DOHH2 (cell line): ENCODE measurements around the gene COTL1.
"Not testable (repeated sequence)": the region's sequence is repeated elsewhere in the genome, so short reads cannot be mapped to it uniquely, and the experiment has no call there.

Experiments
- H3F3A ChIP-seq: fragments of 200-600 bp; sonication (generic), shearing (Covaris generic); 2 replicates; pipeline ENCODE4 v1.6.0; 2016; ENCODE audit warnings: antibody characterized with exemption, mild to moderate bottlenecking; ENCODE audit not compliant: control insufficient read depth, insufficient read depth
- H3K27ac ChIP-seq: fragments of 200-600 bp; sonication (generic); 2 replicates; pipeline ENCODE4 v1.5.1; 2014; ENCODE audit warnings: low read depth, mild to moderate bottlenecking, low read length, moderate library complexity
- H3K27me3 ChIP-seq: fragments of 200-600 bp; sonication (generic); 2 replicates; pipeline ENCODE4 v1.6.1; 2014; ENCODE audit warnings: mild to moderate bottlenecking, low read length, mixed read lengths; ENCODE audit not compliant: control insufficient read depth
- H3K36me3 ChIP-seq: fragments of 200-600 bp; sonication (generic); 2 replicates; pipeline ENCODE4 v1.6.1; 2014; ENCODE audit warnings: mild to moderate bottlenecking, low read length, moderate library complexity, mixed read lengths; ENCODE audit not compliant: control insufficient read depth
- H3K4me1 ChIP-seq: fragments of 200-600 bp; sonication (generic); 2 replicates; pipeline ENCODE4 v1.6.1; 2014; ENCODE audit warnings: mild to moderate bottlenecking, low read length, mixed read lengths; ENCODE audit not compliant: control insufficient read depth
- H3K4me2 ChIP-seq: fragments of 200-600 bp; sonication (generic); 2 replicates; pipeline ENCODE4 v1.6.0; 2014; ENCODE audit warnings: mild to moderate bottlenecking, low read length, moderate library complexity
- H3K4me3 ChIP-seq: fragments of 200-600 bp; sonication (generic); 2 replicates; pipeline ENCODE4 v1.5.1; 2014; ENCODE audit warnings: mild to moderate bottlenecking, low read length, mixed read lengths
- H3K79me2 ChIP-seq: fragments of 200-600 bp; sonication (generic); 2 replicates; pipeline ENCODE4 v1.6.1; 2014; ENCODE audit warnings: mild to moderate bottlenecking, low read length, mixed read lengths; ENCODE audit not compliant: control insufficient read depth
- H3K9me2 ChIP-seq: fragments of 200-600 bp; sonication (generic); replicated peaks from 2 replicates; pipeline ENCODE4 v1.6.1; 2014; ENCODE audit warnings: mild to moderate bottlenecking, low read length, mixed read lengths; ENCODE audit not compliant: control insufficient read depth
- H3K9me3 ChIP-seq: fragments of 200-600 bp; sonication (generic); 2 replicates; pipeline ENCODE4 v1.6.1; 2014; ENCODE audit warnings: antibody characterized with exemption, low read length, mixed read lengths; ENCODE audit not compliant: control insufficient read depth, insufficient read depth
- H4K20me1 ChIP-seq: fragments of 200-600 bp; sonication (generic); 2 replicates; pipeline ENCODE4 v1.6.0; 2014; ENCODE audit warnings: low read depth, mild to moderate bottlenecking, antibody characterized with exemption, low read length, moderate library complexity; ENCODE audit not compliant: control insufficient read depth, insufficient read depth
- CTCF ChIP-seq: fragments of 200-600 bp; sonication (generic); IDR thresholded peaks from one replicate; pipeline ENCODE4 v1.5.1; 2014; ENCODE audit warnings: antibody characterized with exemption, mild to moderate bottlenecking, low read depth, low read length; ENCODE audit not compliant: poor library complexity, severe bottlenecking
- EZH2phosphoT487 ChIP-seq: fragments of 200-600 bp; sonication (generic); IDR thresholded peaks from 2 replicates; pipeline ENCODE4 v1.6.1; 2017; ENCODE audit warnings: borderline replicate concordance, mild to moderate bottlenecking, antibody characterized with exemption, low read length, moderate library complexity, mixed read lengths

Gene COTL1

GRCh38 chr16:84528322-84528721, 89.6 kb downstream of the COTL1 start:
- TF ChIP-seq CTCF = no peak
- no peak for TF ChIP-seq EZH2phosphoT487
- Histone ChIP-seq H4K20me1 (no peaks in the 10 kb centered on the region), H3K9me2 (no peaks in the 10 kb centered on the region), H3K27ac (no peak overlapping the region), H3F3A (no peaks in the 10 kb centered on the region), H3K79me2 (no peaks in the 10 kb centered on the region), H3K4me2 (no peak overlapping the region), H3K4me3 (no peak overlapping the region), H3K4me1 (no peaks in the 10 kb centered on the region; the same call in 1 of the 2 replicates), H3K9me3 (peaks cover 6% of the 10 kb centered on the region; the same call in 1 of the 2 replicates), H3K36me3 (no peaks in the 10 kb centered on the region), H3K27me3 (peaks cover 16% of the 10 kb centered on the region)

- Histone ChIP-seq H3K79me2 (no peaks in the 10 kb centered on the region), H4K20me1 (no peaks in the 10 kb centered on the region), H3K9me3 (peaks cover 6% of the 10 kb centered on the region; the same call in 1 of the 2 replicates), H3K27ac (no peak overlapping the region), H3K4me1 (no peaks in the 10 kb centered on the region; the same call in 1 of the 2 replicates), H3K4me2 (no peak overlapping the region), H3K9me2 (no peaks in the 10 kb centered on the region), H3F3A (no peaks in the 10 kb centered on the region), H3K36me3 (no peaks in the 10 kb centered on the region), H3K27me3 (peaks cover 11% of the 10 kb centered on the region; the same call in 1 of the 2 replicates), H3K4me3 (no peak overlapping the region)
- TF ChIP-seq CTCF = no peak
- no peak for TF ChIP-seq EZH2phosphoT487
Measured at GRCh38 chr16:84527532-84528269, 90.2 kb downstream of the COTL1 start.

GRCh38 chr16:84526794-84527531, 90.9 kb downstream of the COTL1 start:
- TF ChIP-seq CTCF = no peak
- TF ChIP-seq EZH2phosphoT487 = no peak
- no peak overlapping the region for H3K4me2 ChIP-seq
- peaks cover 5% of the 10 kb centered on the region; the same call in 1 of the 2 replicates for H3K27me3 ChIP-seq
- peaks cover 6% of the 10 kb centered on the region; the same call in 1 of the 2 replicates for H3K9me3 ChIP-seq
- no peaks in the 10 kb centered on the region for H4K20me1 ChIP-seq
- H3F3A ChIP-seq = no peaks in the 10 kb centered on the region
- H3K27ac ChIP-seq = no peak overlapping the region
- no peaks in the 10 kb centered on the region for H3K36me3 ChIP-seq
- no peaks in the 10 kb centered on the region for H3K79me2 ChIP-seq
- no peaks in the 10 kb centered on the region for H3K9me2 ChIP-seq
- no peak overlapping the region for H3K4me3 ChIP-seq
- no peaks in the 10 kb centered on the region; the same call in 1 of the 2 replicates for H3K4me1 ChIP-seq

- not testable (repeated sequence) for H3K9me3 ChIP-seq, H3K27me3 ChIP-seq, H3K4me3 ChIP-seq, H3K9me2 ChIP-seq, H3K4me2 ChIP-seq, H3K27ac ChIP-seq, H3K79me2 ChIP-seq, H3K36me3 ChIP-seq, H3K4me1 ChIP-seq, H4K20me1 ChIP-seq, H3F3A ChIP-seq
Measured at GRCh38 chr16:84524941-84525581, 92.8 kb downstream of the COTL1 start.
